Lower leg skin (tissue), 3 donors: ENCODE data around the gene AHR.

ENCODE experiments used
- POLR2A ChIP-seq, 2 donors: fragments of 450-650 bp; IDR thresholded peaks; one replicate each; pipeline ENCODE4 v1.6.1; 2016 to 2017; ENCODE audit warnings: antibody characterized with exemption in 2 of 2, mild to moderate bottlenecking in 1 of 2, moderate library complexity in 1 of 2
- TF ChIP-seq, protein P1 (sequence below), 3 donors: fragments of 450-650 bp; IDR thresholded peaks; one replicate each; pipeline ENCODE4 v1.5.1; 2016; ENCODE audit warnings: antibody characterized with exemption in 3 of 3, mild to moderate bottlenecking in 3 of 3, moderate library complexity in 2 of 3

DNA sequence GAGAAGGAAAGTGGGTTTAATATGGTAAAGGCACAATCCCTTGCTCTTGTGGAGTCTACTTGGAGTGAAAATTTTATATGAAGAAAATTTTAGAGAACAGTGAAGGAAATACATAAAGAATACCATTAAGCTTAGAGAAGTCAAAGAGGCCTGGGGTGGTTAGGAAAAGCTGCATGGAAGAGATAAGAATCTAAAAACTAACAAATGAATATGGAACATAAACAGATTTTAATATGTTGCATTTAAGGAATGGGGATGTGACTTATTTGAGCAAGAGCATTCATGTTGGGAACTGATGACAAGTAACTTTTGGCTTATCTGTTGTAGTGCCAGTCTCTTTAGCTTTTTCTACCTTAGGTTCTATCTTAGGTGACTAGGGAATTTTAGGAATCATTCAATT lies 31.0 kb downstream of the AHR start:
- TF ChIP-seq, protein P1, sequence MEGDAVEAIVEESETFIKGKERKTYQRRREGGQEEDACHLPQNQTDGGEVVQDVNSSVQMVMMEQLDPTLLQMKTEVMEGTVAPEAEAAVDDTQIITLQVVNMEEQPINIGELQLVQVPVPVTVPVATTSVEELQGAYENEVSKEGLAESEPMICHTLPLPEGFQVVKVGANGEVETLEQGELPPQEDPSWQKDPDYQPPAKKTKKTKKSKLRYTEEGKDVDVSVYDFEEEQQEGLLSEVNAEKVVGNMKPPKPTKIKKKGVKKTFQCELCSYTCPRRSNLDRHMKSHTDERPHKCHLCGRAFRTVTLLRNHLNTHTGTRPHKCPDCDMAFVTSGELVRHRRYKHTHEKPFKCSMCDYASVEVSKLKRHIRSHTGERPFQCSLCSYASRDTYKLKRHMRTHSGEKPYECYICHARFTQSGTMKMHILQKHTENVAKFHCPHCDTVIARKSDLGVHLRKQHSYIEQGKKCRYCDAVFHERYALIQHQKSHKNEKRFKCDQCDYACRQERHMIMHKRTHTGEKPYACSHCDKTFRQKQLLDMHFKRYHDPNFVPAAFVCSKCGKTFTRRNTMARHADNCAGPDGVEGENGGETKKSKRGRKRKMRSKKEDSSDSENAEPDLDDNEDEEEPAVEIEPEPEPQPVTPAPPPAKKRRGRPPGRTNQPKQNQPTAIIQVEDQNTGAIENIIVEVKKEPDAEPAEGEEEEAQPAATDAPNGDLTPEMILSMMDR (IDR thresholded peaks at IDR 0.05), result no peak
- TF ChIP-seq POLR2A (IDR thresholded peaks at IDR 0.05), result no peak
